Peyer's patch (tissue), 4 donors: ENCODE results near the gene KDM2A.

Experiments used
- POLR2A ChIP-seq, 2 donors: fragments of 450-650 bp; IDR thresholded peaks; one replicate each; pipeline ENCODE4 v1.5.1; 2017; ENCODE audit warnings: antibody characterized with exemption in 2 of 2, mild to moderate bottlenecking in 2 of 2, moderate library complexity in 2 of 2
- TF ChIP-seq, protein P1 (sequence below), 6 experiments: fragments of 450-650 bp in 4 of 6; fragments of 200-600 bp in 2 of 6; sonication (generic) in 1 of 6; IDR thresholded peaks; one replicate each; pipeline ENCODE4 v1.5.1; 2017 to 2019; ENCODE audit warnings: antibody characterized with exemption in 6 of 6, mild to moderate bottlenecking in 3 of 6, moderate library complexity in 1 of 6

DNA sequence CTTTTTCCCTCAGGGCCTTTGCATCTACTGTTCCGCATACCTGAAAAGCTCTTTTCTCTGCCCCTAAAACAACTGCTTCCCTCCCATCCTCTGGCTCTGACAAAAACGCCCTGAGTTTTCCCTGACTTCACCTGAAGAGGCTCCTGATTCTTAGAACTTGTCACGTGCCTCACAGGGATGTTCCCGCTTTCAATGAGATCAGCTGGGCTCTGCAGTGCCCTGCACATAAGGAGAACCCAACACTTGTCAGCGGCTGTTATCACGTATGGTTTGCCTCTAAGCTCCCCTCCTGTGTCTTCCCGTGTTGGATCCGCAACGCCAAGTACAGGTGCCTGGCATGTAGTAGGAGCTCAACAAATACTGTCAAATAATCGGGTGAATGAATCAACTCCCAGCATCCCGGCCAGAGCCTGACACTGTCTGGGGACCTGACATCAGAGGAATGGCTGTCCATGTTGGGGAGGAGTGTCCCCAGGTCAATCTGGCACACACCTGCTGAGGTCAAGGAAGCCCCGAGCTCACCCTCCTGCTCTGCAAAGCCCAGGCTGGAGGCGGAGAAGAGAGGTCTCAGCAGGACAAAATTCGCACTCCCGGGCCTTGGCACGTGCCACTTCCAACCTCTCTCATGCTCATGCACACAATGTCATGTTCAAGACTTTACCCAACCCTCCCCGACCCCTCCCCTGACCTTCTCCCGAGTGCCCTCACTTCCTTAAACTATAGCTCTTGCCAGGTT, 143.1 kb downstream of the KDM2A start:
- TF ChIP-seq, protein P1, sequence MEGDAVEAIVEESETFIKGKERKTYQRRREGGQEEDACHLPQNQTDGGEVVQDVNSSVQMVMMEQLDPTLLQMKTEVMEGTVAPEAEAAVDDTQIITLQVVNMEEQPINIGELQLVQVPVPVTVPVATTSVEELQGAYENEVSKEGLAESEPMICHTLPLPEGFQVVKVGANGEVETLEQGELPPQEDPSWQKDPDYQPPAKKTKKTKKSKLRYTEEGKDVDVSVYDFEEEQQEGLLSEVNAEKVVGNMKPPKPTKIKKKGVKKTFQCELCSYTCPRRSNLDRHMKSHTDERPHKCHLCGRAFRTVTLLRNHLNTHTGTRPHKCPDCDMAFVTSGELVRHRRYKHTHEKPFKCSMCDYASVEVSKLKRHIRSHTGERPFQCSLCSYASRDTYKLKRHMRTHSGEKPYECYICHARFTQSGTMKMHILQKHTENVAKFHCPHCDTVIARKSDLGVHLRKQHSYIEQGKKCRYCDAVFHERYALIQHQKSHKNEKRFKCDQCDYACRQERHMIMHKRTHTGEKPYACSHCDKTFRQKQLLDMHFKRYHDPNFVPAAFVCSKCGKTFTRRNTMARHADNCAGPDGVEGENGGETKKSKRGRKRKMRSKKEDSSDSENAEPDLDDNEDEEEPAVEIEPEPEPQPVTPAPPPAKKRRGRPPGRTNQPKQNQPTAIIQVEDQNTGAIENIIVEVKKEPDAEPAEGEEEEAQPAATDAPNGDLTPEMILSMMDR (IDR thresholded peaks at IDR 0.05) = no peak
- no peak for TF ChIP-seq POLR2A (IDR thresholded peaks at IDR 0.05)
